Measurements from ENCODE around the gene CHAF1B. TPM values are rescaled to one million over a fixed set of nuclear protein-coding genes. Genes with fewer than 3 reads are reported as not detected.

CHAF1B gene
- total and polyA plus RNA-seq, 3 donors from 2014 or later, result 5.2 to 6.5 (median 6.2) TPM

GRCh38 chr21:36465478-36465877 lies 80.3 kb downstream of the CHAF1B start:
- H3K4me1 ChIP-seq, result peaks cover 8% of the 10 kb centered on the region
- TF ChIP-seq CTCF (IDR thresholded peaks at IDR 0.05), result no peak
- H3K27ac ChIP-seq, result no peak overlapping the region
- no peaks in the 10 kb centered on the region for H3K36me3 ChIP-seq (ENCODE audit: low read depth, missing control alignments)
- no peaks in the 10 kb centered on the region for H3K27me3 ChIP-seq
- intact Hi-C loops (cut with DNase I; ENCODE audit: low total_unique reads), result no loop called here
- H3K9me3 ChIP-seq, result no peaks in the 10 kb centered on the region
- WGBS, 2 donors, result 68 to 78% methylated on average over 8 of the region's 8 CpGs
- no peak for DNase-seq
- H3K4me3 ChIP-seq, result no peak overlapping the region

GRCh38 chr21:36466061-36466511 lies 80.9 kb downstream of the CHAF1B start:
- Histone ChIP-seq H3K27ac (no peak overlapping the region), H3K4me1 (peaks cover 8% of the 10 kb centered on the region)
- TF ChIP-seq CTCF (IDR thresholded peaks at IDR 0.05), result no peak
- no peak for TF ChIP-seq POLR2A (IDR thresholded peaks at IDR 0.05)

More at GRCh38 chr21:36466061-36466511, 80.9 kb downstream of the CHAF1B start:
- intact Hi-C loops (cut with DNase I; ENCODE audit: low total_unique reads), result no loop called here
- Histone ChIP-seq H3K36me3 (ENCODE audit: low read depth, missing control alignments) (no peaks in the 10 kb centered on the region), H3K9me3 (no peaks in the 10 kb centered on the region), H3K27me3 (no peaks in the 10 kb centered on the region), H3K4me3 (no peak overlapping the region)
- 88% methylated on average over 8 of the region's 8 CpGs for WGBS, 2 donors
- no peak for DNase-seq

Small RNAs within 50 kb of the gene (small RNA-seq; reads per million reads assigned to genes)
- 0 reads per million in 2 donors for gene ATP5MFP1

Other genes starting within 250 kb of the CHAF1B start
- 10 to 100 TPM; 19.1 to 24.3 TPM for gene DOP1B, start 228.6 kb upstream of the CHAF1B start, total RNA-seq
- gene DOP1B, start 228.6 kb upstream of the CHAF1B start, polyA plus RNA-seq (ENCODE audit: insufficient read depth, low read depth, low replicate concordance), result 9.6 TPM
- gene MORC3, start 65.2 kb upstream of the CHAF1B start, total RNA-seq, result 10 to 100 TPM; 45.6 to 48.0 TPM
- gene MORC3, start 65.2 kb upstream of the CHAF1B start, polyA plus RNA-seq (ENCODE audit: insufficient read depth, low read depth, low replicate concordance), result 21.4 TPM
- under 1 TPM; 0.31 TPM for gene CLDN14, start 94.7 kb downstream of the CHAF1B start, total RNA-seq
- gene CLDN14, start 94.7 kb downstream of the CHAF1B start, polyA plus RNA-seq (ENCODE audit: insufficient read depth, low read depth, low replicate concordance), result 0.96 TPM

Measured in testis (tissue), 3 donors.